DMS153 treated with DMSO at 0.1 percent for 48 hours (cell line): ENCODE data around the gene ADAMTSL1.
A peak's percentile ranks its signal among the peaks of the same experiment; 100 is the strongest.

ENCODE experiments used
- DNase-seq: peaks from one replicate; lab custom pipeline; 2025; ENCODE audit not compliant: unreplicated experiment; lab: John Stamatoyannopoulos, UW

ADAMTSL1 gene

DNA sequence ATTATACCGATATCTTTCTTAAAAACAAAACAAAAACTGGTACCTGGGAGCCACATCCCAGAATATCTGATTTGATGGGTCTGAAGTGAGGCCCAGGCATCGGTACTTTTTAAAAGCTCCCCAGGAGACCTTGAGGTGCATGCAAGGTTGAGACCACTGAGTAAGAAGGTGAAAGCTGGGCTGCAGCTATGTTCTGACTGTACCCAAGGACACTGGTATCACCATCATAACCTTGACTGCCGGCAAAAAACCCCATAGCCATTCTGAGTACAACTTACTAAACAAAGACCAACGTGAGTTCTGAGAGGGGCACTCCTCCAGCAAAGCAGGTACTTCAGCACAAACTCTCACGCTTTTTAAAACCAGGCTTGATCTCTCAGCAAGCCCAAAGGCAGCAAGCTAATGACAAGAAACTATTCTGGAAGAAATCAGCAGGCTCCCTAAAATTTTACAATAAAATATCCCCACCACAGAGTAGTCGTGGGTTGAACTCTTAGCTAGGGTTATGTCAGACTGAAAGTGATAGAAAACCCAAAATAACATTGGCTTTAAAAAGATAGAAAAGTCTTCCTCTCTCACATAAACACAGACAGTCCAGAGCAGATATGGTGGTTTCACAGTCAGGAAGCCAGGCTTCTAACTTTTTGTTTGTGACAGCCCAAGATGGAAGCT, 295.1 kb downstream of the ADAMTSL1 start:
- DNase-seq: no peak

DNA sequence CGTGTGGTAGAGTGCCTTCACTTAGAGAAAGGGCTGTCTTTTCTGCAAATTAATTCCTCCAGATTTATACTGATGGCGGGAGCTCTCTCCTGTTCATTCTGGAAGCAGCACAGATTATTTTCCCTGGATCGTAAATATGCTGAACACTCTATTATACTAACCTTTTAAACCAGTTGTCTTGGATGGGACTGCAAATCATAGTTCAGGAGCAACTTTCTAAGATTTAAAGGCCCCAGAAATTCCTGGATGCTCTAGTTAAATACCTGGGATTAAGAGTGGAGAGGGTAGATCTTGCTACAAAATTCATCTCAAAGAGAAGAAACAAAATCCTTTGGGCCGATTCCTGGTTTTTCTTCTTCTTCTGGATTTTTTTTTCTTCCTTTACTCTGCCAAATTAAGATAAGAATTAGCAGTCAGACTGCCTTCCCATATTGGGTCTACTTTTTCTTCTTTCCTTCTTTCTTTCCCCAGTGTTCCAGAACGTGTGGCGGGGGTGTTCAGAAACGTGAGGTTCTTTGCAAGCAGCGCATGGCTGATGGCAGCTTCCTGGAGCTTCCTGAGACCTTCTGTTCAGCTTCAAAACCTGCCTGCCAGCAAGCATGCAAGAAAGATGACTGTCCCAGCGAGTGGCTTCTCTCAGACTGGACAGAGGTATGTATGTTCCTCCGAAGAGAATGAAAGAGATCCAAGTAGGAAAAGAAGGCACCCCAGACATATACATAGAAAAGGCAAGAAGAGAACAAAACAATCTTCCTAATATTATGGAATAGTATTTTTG, 296.4 kb downstream of the ADAMTSL1 start:
- DNase-seq: no peak

DNA sequence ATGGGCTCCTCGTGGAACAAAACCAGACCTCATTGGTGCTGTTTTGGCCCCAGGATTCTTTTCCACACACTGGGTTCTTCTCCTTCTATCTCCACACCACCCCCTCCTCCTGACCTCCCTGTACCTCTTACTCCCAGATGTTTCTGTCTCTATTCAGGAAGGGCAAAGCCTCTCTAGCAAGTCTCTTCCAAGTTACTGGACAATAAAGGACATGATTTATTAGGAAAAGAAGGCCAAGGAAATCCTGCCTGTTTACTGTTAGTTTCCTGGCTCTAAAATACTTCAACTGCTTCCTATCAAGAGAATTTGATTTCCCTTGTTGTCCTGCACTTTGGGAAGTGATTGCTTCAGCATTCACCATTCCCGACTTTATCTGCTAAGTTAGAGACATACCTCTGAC, 297.1 kb downstream of the ADAMTSL1 start:
- no peak for DNase-seq

GRCh38 chr9:18771763-18772162, 297.8 kb downstream of the ADAMTSL1 start:
- no peak for DNase-seq

DNA sequence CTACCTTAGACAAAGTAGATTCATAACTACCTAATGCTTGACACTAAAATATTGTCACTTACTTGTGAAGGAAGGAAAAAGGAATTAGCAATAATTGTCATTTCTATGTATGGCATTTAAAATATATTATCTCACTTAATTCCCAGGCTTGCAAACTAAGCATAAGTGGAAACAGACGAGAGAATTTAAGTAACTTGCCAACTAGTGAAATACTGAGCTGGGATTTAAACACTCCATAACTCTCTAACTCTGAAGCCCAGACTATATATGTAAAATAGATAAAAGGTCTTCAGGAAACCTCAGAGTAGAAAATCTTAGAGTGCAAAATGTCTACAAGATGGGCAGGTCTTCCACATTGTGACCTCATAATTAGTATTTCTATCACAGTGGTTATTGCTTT, 301.3 kb downstream of the ADAMTSL1 start:
- no peak for DNase-seq

GRCh38 chr9:18775930-18776329, 302.0 kb downstream of the ADAMTSL1 start:
- DNase-seq: no peak

GRCh38 chr9:18776836-18777820, 303.2 kb downstream of the ADAMTSL1 start:
- DNase-seq: no peak

- no peak for DNase-seq
Measured at GRCh38 chr9:18778147-18778546, 304.2 kb downstream of the ADAMTSL1 start.

GRCh38 chr9:18778846-18779245, 304.9 kb downstream of the ADAMTSL1 start:
- no peak for DNase-seq

DNA sequence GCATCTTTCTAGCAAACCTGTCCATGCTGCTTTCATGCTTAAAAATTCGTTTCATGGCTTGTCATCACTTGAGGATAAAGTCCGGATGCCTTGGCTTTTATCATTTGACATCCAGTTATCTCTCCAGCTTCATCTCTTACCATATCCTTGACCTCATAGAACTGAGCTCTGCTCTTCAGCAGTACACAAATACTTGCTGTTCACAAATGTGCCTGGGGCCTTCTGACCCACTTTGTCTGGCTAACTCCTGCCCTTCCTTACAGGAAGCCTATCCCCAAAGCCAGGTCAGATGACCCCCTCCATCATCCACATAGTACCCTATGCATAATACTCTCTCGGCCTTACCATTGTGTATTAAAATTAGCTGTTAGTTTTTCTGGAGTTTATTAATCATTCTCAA, 310.0 kb downstream of the ADAMTSL1 start:
- no peak for DNase-seq

GRCh38 chr9:18785604-18786003, 311.7 kb downstream of the ADAMTSL1 start:
- DNase-seq: no peak

GRCh38 chr9:18786196-18786595, 312.2 kb downstream of the ADAMTSL1 start:
- peak; percentile 41 for DNase-seq

DNA sequence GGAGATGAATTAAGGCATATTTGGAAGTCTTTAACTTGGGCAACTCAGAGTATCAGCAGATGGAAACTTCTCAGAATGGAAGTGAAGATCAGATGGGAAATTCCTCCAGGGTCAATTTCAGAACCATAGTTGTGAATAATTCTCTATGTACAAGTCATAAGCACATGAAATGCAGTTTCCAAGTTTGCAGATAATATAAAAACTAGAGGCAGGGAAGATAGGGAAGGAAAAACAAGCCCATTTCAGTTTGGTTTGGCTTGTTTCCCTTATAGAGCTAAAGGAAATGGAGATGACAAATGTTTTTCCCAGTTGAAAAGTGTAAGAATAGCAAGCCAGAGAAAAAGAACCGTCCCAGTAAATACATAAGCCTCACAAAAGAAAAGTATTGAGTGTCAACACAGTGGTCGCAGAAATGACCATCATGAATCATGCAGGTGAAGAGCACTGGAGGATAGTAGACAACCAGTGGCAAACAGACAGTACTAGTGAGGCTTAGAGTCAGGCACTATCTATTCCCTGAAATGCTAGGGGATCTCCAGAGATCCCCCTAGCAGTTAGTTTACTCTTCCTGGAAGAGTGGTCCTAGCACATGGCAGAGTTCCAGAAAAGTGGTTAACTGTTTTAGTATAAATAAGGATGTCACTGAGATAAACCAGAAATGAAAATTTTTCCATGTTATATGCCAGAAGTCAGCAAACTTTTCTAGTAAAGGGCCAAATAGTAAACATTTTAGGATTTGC, 313.1 kb downstream of the ADAMTSL1 start:
- no peak for DNase-seq

DNA sequence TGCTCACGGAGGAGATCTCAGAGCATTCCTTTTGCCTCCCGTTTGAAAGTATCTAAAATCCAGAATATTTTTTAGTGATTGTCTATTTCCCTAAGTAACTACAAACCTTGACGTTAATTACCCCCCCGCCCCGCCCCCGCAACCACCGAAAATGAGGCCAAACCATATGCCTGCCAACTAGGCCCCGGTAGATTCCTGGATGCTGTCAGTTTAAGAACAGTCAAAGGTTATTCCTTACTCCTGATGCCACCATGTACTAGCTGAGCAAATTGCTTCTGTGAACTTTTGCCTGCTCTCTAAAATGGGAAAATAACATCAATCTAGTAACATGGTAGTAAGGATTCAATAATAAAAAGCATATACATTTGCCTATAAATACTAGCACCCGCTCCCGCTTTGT, 314.3 kb downstream of the ADAMTSL1 start:
- no peak for DNase-seq

- DNase-seq: no peak
Measured at GRCh38 chr9:18791074-18791473, 317.1 kb downstream of the ADAMTSL1 start.

GRCh38 chr9:18793122-18793521, 319.2 kb downstream of the ADAMTSL1 start:
- DNase-seq: no peak

DNA sequence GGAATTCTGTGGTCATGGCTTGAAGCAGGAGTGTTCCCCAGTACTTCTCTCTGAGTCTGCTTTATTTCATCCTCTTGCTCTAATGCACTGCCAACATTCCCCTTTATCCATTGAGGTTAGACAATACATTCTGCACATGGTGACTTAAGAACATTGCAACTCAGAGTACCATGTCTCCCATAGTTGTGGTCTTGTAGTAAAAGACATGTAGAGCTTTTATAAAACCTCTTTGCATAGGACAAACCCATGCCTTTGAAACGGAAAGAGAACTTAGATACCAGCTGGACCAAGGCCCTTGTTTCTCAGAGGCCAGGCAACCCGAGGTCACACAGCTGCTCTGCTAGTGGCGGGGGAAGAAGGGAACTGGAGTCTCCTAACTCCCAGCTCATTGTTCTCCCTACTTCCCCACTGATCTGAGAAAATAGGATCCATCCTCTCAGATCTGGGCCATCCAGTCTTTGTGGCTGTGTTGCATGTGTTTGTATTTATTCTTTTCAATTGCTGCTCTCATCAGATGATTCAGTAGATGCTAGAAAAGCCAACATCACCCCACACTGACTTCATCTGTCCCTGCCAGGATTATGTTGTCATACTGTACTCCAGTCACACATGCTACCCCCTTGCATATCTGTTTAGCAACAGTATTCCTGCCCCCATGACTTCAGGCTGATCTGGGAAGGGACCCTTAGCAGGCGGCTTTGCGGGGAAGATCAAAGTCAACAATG, 322.2 kb downstream of the ADAMTSL1 start:
- DNase-seq: no peak

- DNase-seq: no peak
Measured at GRCh38 chr9:18796696-18797270, 322.8 kb downstream of the ADAMTSL1 start.

DNA sequence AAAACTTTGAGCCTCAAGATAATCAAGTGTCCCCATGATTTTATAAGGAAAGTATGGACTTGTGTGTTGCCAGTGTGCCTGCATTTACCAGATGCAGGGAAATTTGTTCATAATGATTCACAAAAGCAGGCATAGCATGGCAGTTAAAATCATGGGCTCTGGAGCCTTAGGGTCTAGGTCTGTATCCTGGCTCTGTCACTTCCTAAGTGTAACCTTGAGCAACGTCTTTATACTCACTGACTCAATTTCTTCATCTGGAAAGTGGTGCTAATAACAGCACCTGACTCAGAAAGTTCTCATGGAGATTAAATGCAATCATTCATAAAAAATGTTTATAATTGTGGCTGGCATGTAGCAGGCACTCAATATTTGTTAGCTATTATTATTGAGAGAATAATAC, 324.2 kb downstream of the ADAMTSL1 start:
- DNase-seq: no peak
